WTC11 (cell line): Measurements from ENCODE around the gene CAST. TPM values are rescaled to one million over a fixed set of nuclear protein-coding genes. Genes with fewer than 3 reads are reported as not detected.

ENCODE experiments used
- ATAC-seq: fragments of 200-7000 bp; cut with Tn5 transposase; 2 replicates; pipeline ENCODE4 v1.10.0; 2021; ENCODE audit warnings: mild to moderate bottlenecking, moderate library complexity
- CTCF ChIA-PET: fragments of 300-600 bp; sonication (Branson Sonifier 250); formaldehyde crosslinking; loops from one replicate; lab custom pipeline; 2021; ENCODE audit warnings: antibody characterized with exemption; lab: Charles Lee
- POLR2A ChIA-PET: fragments of 350-600 bp; sonication (Branson Sonifier 250); formaldehyde crosslinking; loops from one replicate; lab custom pipeline; 2021; ENCODE audit warnings: antibody characterized with exemption; lab: Charles Lee
- DNase-seq: peaks from one replicate; pipeline ENCODE4 v3.0.0; 2021; ENCODE audit warnings: low spot score
- H3K27ac Mint-ChIP-seq: 2 replicates; pipeline ENCODE4 v1.8.0; 2021; ENCODE audit warnings: mixed read lengths
- H3K27me3 Mint-ChIP-seq: 2 replicates; pipeline ENCODE4 v1.8.0; 2021; ENCODE audit warnings: low read depth, mild to moderate bottlenecking, moderate library complexity, mixed read lengths
- H3K36me3 Mint-ChIP-seq: 2 replicates; pipeline ENCODE4 v1.8.0; 2021; ENCODE audit warnings: mixed read lengths
- H3K4me1 Mint-ChIP-seq: 2 replicates; pipeline ENCODE4 v1.8.0; 2022; ENCODE audit warnings: mixed read lengths
- H3K4me3 Mint-ChIP-seq: 2 replicates; pipeline ENCODE4 v1.8.0; 2021; ENCODE audit warnings: mild to moderate bottlenecking, moderate library complexity, mixed read lengths
- H3K9me3 Mint-ChIP-seq: 2 replicates; pipeline ENCODE4 v1.8.0; 2021; ENCODE audit warnings: mixed read lengths
- CBFB ChIP-seq: sonication (generic); formaldehyde crosslinking; IDR thresholded peaks from 2 replicates; pipeline ENCODE4 v1.8.1; 2022; ENCODE audit warnings: mild to moderate bottlenecking, low read depth, missing genetic modification reagents
- EMX1 ChIP-seq: fragments of 250-450 bp; sonication (Bioruptor Pico); IDR thresholded peaks from 2 replicates; pipeline ENCODE4 v1.8.0; 2021; ENCODE audit warnings: mild to moderate bottlenecking
- ESRRA ChIP-seq: sonication (generic); formaldehyde crosslinking; IDR thresholded peaks from 2 replicates; pipeline ENCODE4 v1.8.1; 2022; ENCODE audit warnings: mild to moderate bottlenecking, missing genetic modification reagents, borderline replicate concordance
- ETV6 ChIP-seq: sonication (generic); formaldehyde crosslinking; IDR thresholded peaks from 2 replicates; pipeline ENCODE4 v1.8.1; 2022; ENCODE audit warnings: mild to moderate bottlenecking, missing genetic modification reagents
- GRHL2 ChIP-seq: fragments of 250-450 bp; sonication (Bioruptor Pico); IDR thresholded peaks from 2 replicates; pipeline ENCODE4 v1.8.0; 2022; ENCODE audit warnings: mild to moderate bottlenecking, moderate library complexity; ENCODE audit not compliant: insufficient replicate concordance, severe bottlenecking
- IRF2 ChIP-seq: sonication (generic); formaldehyde crosslinking; IDR thresholded peaks from 2 replicates; pipeline ENCODE4 v1.8.0; 2022; ENCODE audit warnings: low read depth, missing genetic modification reagents, borderline replicate concordance
- JUN ChIP-seq: sonication (generic); formaldehyde crosslinking; IDR thresholded peaks from 2 replicates; pipeline ENCODE4 v1.8.0; 2023; ENCODE audit warnings: mild to moderate bottlenecking, missing genetic modification reagents
- MYBL2 ChIP-seq: sonication (generic); formaldehyde crosslinking; IDR thresholded peaks from 2 replicates; pipeline ENCODE4 v1.8.1; 2023; ENCODE audit warnings: mild to moderate bottlenecking, moderate library complexity, missing genetic modification reagents
- TEAD1 ChIP-seq: sonication (generic); formaldehyde crosslinking; IDR thresholded peaks from 2 replicates; pipeline ENCODE4 v1.8.0; 2022; ENCODE audit warnings: mild to moderate bottlenecking, missing genetic modification reagents
- ZNF317 ChIP-seq: sonication (generic); formaldehyde crosslinking; IDR thresholded peaks from 2 replicates; pipeline ENCODE4 v1.8.1; 2023; ENCODE audit warnings: low read depth, mild to moderate bottlenecking, moderate library complexity, missing genetic modification reagents, borderline replicate concordance
- total RNA-seq: library from RNA; stranded (reverse); gene quantifications from 3 replicates; pipeline ENCODE4 v1.2.3, GENCODE V29; 2021
- TF ChIP-seq, protein P1 (sequence below): sonication (generic); formaldehyde crosslinking; IDR thresholded peaks from 2 replicates; pipeline ENCODE4 v1.8.0; 2022; ENCODE audit warnings: missing genetic modification reagents
- TF ChIP-seq, protein P2 (sequence below): sonication (generic); formaldehyde crosslinking; IDR thresholded peaks from 2 replicates; pipeline ENCODE4 v1.8.1; 2023; ENCODE audit warnings: mild to moderate bottlenecking, missing genetic modification reagents
- TF ChIP-seq, protein P3 (sequence below): sonication (generic); formaldehyde crosslinking; IDR thresholded peaks from 2 replicates; pipeline ENCODE4 v1.8.1; 2023; ENCODE audit warnings: mild to moderate bottlenecking, missing genetic modification reagents, moderate library complexity
- TF ChIP-seq, protein P4 (sequence below): sonication (generic); formaldehyde crosslinking; IDR thresholded peaks from 2 replicates; pipeline ENCODE4 v1.8.0; 2022; ENCODE audit warnings: mild to moderate bottlenecking, missing genetic modification reagents
- TF ChIP-seq, protein P5 (sequence below): sonication (generic); formaldehyde crosslinking; IDR thresholded peaks from 2 replicates; pipeline ENCODE4 v1.8.0; 2023; ENCODE audit warnings: missing genetic modification reagents
- TF ChIP-seq, protein P6 (sequence below): sonication (generic); formaldehyde crosslinking; IDR thresholded peaks from 2 replicates; pipeline ENCODE4 v1.8.1; 2023; ENCODE audit warnings: mild to moderate bottlenecking, missing genetic modification reagents
- TF ChIP-seq, protein P7 (sequence below): fragments of 250-450 bp; sonication (Bioruptor Pico); IDR thresholded peaks from 2 replicates; pipeline ENCODE4 v1.9.0; 2021; ENCODE audit warnings: mild to moderate bottlenecking
- TF ChIP-seq, protein P8 (sequence below): sonication (generic); formaldehyde crosslinking; IDR thresholded peaks from 2 replicates; pipeline ENCODE4 v1.8.0; 2023; ENCODE audit warnings: missing genetic modification reagents, mild to moderate bottlenecking, borderline replicate concordance

CAST gene
- total RNA-seq, 1 experiment from 2014 or later: 40.0 TPM

DNA sequence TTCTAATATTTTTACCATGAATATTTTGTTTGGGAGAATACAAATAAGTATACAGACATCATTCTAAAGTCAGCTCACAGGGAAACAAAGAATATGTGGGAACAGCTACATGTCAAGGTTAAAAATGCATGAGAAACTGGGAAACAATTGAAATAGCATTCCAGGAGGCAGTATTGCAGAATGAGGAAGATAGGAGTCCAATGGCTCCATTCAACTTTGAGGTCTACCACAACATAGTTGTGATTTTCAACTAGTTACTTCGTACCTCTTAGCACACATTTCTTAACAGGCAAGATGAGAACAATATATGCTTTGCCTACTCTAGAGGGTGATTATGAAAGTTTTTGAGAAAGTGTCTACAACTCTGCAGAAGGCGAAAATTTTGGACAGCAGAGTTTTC is 35.2 kb upstream of the CAST start:
- H3K27me3 Mint-ChIP-seq: no peaks in the 10 kb centered on the region
- TF ChIP-seq, protein P1, sequence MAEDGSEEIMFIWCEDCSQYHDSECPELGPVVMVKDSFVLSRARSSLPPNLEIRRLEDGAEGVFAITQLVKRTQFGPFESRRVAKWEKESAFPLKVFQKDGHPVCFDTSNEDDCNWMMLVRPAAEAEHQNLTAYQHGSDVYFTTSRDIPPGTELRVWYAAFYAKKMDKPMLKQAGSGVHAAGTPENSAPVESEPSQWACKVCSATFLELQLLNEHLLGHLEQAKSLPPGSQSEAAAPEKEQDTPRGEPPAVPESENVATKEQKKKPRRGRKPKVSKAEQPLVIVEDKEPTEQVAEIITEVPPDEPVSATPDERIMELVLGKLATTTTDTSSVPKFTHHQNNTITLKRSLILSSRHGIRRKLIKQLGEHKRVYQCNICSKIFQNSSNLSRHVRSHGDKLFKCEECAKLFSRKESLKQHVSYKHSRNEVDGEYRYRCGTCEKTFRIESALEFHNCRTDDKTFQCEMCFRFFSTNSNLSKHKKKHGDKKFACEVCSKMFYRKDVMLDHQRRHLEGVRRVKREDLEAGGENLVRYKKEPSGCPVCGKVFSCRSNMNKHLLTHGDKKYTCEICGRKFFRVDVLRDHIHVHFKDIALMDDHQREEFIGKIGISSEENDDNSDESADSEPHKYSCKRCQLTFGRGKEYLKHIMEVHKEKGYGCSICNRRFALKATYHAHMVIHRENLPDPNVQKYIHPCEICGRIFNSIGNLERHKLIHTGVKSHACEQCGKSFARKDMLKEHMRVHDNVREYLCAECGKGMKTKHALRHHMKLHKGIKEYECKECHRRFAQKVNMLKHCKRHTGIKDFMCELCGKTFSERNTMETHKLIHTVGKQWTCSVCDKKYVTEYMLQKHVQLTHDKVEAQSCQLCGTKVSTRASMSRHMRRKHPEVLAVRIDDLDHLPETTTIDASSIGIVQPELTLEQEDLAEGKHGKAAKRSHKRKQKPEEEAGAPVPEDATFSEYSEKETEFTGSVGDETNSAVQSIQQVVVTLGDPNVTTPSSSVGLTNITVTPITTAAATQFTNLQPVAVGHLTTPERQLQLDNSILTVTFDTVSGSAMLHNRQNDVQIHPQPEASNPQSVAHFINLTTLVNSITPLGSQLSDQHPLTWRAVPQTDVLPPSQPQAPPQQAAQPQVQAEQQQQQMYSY: no peak
- TF ChIP-seq, protein P2, sequence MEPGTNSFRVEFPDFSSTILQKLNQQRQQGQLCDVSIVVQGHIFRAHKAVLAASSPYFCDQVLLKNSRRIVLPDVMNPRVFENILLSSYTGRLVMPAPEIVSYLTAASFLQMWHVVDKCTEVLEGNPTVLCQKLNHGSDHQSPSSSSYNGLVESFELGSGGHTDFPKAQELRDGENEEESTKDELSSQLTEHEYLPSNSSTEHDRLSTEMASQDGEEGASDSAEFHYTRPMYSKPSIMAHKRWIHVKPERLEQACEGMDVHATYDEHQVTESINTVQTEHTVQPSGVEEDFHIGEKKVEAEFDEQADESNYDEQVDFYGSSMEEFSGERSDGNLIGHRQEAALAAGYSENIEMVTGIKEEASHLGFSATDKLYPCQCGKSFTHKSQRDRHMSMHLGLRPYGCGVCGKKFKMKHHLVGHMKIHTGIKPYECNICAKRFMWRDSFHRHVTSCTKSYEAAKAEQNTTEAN (CRISPR knock-in tag): no peak
- TF ChIP-seq, protein P3, sequence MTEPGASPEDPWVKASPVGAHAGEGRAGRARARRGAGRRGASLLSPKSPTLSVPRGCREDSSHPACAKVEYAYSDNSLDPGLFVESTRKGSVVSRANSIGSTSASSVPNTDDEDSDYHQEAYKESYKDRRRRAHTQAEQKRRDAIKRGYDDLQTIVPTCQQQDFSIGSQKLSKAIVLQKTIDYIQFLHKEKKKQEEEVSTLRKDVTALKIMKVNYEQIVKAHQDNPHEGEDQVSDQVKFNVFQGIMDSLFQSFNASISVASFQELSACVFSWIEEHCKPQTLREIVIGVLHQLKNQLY: no peak
- no peak for TF ChIP-seq TEAD1 (CRISPR knock-in tag)
- POLR2A ChIA-PET: no interaction called here
- no peaks in the 10 kb centered on the region for H3K36me3 Mint-ChIP-seq
- ATAC-seq (no peak), DNase-seq (no peak)
- CTCF ChIA-PET: no interaction called here
- H3K9me3 Mint-ChIP-seq: no peaks in the 10 kb centered on the region
- no peak overlapping the region for H3K4me3 Mint-ChIP-seq
- peaks cover 17% of the 10 kb centered on the region for H3K4me1 Mint-ChIP-seq
- H3K27ac Mint-ChIP-seq: no peak overlapping the region

DNA sequence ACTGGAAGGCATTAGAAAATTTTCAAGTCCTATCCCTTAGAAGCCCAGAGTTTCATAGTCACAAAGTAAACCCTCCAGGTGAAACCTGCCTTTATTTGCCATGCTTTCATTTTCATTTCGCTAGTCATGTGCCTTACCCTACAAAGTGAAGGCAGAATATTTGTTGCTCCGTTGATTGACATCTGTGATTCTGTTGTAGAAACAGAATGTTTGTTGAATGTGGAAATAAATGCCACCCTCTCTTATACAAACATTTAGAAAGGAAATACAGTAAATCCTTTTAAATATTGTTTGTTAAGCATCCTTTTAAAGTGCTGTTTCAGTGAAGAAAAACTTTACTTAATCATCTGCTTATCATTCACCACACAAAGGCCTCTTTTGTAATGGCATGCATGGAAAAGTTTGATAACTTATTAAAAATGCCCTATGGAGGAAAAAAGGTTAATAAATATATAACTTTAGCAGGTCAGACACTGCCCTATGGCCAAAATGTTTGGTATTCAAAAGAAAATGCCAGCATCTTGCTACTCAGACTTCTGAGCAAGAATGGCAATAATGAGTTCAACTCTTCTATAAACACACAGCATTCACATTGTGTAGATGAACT is 34.3 kb upstream of the CAST start:
- DNase-seq (no peak), ATAC-seq (no peak)
- H3K4me1 Mint-ChIP-seq: peaks cover 17% of the 10 kb centered on the region
- no peaks in the 10 kb centered on the region for H3K27me3 Mint-ChIP-seq
- H3K9me3 Mint-ChIP-seq: no peaks in the 10 kb centered on the region
- H3K4me3 Mint-ChIP-seq: no peak overlapping the region
- H3K36me3 Mint-ChIP-seq: no peaks in the 10 kb centered on the region
- no peak overlapping the region for H3K27ac Mint-ChIP-seq
- CTCF ChIA-PET: no interaction called here
- POLR2A ChIA-PET: no interaction called here
- TF ChIP-seq, protein P4, sequence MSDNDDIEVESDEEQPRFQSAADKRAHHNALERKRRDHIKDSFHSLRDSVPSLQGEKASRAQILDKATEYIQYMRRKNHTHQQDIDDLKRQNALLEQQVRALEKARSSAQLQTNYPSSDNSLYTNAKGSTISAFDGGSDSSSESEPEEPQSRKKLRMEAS (CRISPR knock-in tag): no peak
- TF ChIP-seq, protein P5, sequence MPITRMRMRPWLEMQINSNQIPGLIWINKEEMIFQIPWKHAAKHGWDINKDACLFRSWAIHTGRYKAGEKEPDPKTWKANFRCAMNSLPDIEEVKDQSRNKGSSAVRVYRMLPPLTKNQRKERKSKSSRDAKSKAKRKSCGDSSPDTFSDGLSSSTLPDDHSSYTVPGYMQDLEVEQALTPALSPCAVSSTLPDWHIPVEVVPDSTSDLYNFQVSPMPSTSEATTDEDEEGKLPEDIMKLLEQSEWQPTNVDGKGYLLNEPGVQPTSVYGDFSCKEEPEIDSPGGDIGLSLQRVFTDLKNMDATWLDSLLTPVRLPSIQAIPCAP: no peak
- TF ChIP-seq ZNF317 (CRISPR knock-in tag) (no peak), EMX1 (no peak), ESRRA (no peak), JUN (no peak), MYBL2 (CRISPR knock-in tag) (no peak), ETV6 (CRISPR knock-in tag) (no peak), GRHL2 (CRISPR knock-in tag) (no peak), TEAD1 (CRISPR knock-in tag) (no peak), IRF2 (no peak), CBFB (no peak)
- TF ChIP-seq, protein P6, sequence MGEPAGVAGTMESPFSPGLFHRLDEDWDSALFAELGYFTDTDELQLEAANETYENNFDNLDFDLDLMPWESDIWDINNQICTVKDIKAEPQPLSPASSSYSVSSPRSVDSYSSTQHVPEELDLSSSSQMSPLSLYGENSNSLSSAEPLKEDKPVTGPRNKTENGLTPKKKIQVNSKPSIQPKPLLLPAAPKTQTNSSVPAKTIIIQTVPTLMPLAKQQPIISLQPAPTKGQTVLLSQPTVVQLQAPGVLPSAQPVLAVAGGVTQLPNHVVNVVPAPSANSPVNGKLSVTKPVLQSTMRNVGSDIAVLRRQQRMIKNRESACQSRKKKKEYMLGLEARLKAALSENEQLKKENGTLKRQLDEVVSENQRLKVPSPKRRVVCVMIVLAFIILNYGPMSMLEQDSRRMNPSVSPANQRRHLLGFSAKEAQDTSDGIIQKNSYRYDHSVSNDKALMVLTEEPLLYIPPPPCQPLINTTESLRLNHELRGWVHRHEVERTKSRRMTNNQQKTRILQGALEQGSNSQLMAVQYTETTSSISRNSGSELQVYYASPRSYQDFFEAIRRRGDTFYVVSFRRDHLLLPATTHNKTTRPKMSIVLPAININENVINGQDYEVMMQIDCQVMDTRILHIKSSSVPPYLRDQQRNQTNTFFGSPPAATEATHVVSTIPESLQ: no peak
- TF ChIP-seq, protein P7, sequence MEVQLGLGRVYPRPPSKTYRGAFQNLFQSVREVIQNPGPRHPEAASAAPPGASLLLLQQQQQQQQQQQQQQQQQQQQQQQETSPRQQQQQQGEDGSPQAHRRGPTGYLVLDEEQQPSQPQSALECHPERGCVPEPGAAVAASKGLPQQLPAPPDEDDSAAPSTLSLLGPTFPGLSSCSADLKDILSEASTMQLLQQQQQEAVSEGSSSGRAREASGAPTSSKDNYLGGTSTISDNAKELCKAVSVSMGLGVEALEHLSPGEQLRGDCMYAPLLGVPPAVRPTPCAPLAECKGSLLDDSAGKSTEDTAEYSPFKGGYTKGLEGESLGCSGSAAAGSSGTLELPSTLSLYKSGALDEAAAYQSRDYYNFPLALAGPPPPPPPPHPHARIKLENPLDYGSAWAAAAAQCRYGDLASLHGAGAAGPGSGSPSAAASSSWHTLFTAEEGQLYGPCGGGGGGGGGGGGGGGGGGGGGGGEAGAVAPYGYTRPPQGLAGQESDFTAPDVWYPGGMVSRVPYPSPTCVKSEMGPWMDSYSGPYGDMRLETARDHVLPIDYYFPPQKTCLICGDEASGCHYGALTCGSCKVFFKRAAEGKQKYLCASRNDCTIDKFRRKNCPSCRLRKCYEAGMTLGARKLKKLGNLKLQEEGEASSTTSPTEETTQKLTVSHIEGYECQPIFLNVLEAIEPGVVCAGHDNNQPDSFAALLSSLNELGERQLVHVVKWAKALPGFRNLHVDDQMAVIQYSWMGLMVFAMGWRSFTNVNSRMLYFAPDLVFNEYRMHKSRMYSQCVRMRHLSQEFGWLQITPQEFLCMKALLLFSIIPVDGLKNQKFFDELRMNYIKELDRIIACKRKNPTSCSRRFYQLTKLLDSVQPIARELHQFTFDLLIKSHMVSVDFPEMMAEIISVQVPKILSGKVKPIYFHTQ (CRISPR knock-in tag): no peak
- TF ChIP-seq, protein P8, sequence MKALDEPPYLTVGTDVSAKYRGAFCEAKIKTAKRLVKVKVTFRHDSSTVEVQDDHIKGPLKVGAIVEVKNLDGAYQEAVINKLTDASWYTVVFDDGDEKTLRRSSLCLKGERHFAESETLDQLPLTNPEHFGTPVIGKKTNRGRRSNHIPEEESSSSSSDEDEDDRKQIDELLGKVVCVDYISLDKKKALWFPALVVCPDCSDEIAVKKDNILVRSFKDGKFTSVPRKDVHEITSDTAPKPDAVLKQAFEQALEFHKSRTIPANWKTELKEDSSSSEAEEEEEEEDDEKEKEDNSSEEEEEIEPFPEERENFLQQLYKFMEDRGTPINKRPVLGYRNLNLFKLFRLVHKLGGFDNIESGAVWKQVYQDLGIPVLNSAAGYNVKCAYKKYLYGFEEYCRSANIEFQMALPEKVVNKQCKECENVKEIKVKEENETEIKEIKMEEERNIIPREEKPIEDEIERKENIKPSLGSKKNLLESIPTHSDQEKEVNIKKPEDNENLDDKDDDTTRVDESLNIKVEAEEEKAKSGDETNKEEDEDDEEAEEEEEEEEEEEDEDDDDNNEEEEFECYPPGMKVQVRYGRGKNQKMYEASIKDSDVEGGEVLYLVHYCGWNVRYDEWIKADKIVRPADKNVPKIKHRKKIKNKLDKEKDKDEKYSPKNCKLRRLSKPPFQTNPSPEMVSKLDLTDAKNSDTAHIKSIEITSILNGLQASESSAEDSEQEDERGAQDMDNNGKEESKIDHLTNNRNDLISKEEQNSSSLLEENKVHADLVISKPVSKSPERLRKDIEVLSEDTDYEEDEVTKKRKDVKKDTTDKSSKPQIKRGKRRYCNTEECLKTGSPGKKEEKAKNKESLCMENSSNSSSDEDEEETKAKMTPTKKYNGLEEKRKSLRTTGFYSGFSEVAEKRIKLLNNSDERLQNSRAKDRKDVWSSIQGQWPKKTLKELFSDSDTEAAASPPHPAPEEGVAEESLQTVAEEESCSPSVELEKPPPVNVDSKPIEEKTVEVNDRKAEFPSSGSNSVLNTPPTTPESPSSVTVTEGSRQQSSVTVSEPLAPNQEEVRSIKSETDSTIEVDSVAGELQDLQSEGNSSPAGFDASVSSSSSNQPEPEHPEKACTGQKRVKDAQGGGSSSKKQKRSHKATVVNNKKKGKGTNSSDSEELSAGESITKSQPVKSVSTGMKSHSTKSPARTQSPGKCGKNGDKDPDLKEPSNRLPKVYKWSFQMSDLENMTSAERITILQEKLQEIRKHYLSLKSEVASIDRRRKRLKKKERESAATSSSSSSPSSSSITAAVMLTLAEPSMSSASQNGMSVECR (CRISPR knock-in tag): no peak
